GM23248 (cell line): ENCODE results near the gene ZMAT5. TPM values are rescaled to one million over a fixed set of nuclear protein-coding genes. Genes with fewer than 3 reads are reported as not detected.

Experiments used
- DNase-seq: peaks from one replicate; pipeline ENCODE4 v3.0.0-alpha.2; 2015
- H2AFZ ChIP-seq: fragments of 200-600 bp; sonication (generic); 2 replicates; pipeline ENCODE4 v1.6.1; 2016; ENCODE audit warnings: antibody characterized with exemption
- H3F3A ChIP-seq: fragments of 200-600 bp; sonication (generic); 2 replicates; pipeline ENCODE4 v1.6.1; 2016; ENCODE audit warnings: mild to moderate bottlenecking, antibody characterized with exemption, mixed run types; ENCODE audit not compliant: insufficient read depth
- H3K27ac ChIP-seq: fragments of 200-600 bp; sonication (generic); 2 replicates; pipeline ENCODE4 v1.5.1; 2016; ENCODE audit warnings: mild to moderate bottlenecking
- H3K27me3 ChIP-seq: fragments of 200-600 bp; sonication (generic); replicated peaks from 2 replicates; pipeline ENCODE4 v1.6.1; 2016; ENCODE audit warnings: mild to moderate bottlenecking; ENCODE audit not compliant: insufficient read depth
- H3K36me3 ChIP-seq: fragments of 200-600 bp; sonication (generic); 2 replicates; pipeline ENCODE4 v1.6.1; 2016; ENCODE audit warnings: low read depth, mild to moderate bottlenecking
- H3K4me1 ChIP-seq: fragments of 200-600 bp; sonication (generic); 2 replicates; pipeline ENCODE4 v1.6.1; 2016; ENCODE audit warnings: mild to moderate bottlenecking; ENCODE audit not compliant: insufficient read depth
- H3K4me2 ChIP-seq: fragments of 200-600 bp; sonication (generic); one replicate; pipeline ENCODE4 v1.6.1; 2016; ENCODE audit warnings: mild to moderate bottlenecking; ENCODE audit not compliant: unreplicated experiment
- H3K4me3 ChIP-seq: fragments of 200-600 bp; sonication (generic); 2 replicates; pipeline ENCODE4 v1.5.1; 2016; ENCODE audit warnings: mild to moderate bottlenecking
- H3K79me2 ChIP-seq: fragments of 200-600 bp; sonication (generic); 2 replicates; pipeline ENCODE4 v1.6.1; 2016; ENCODE audit warnings: mild to moderate bottlenecking; ENCODE audit not compliant: insufficient read depth
- H3K9ac ChIP-seq: fragments of 200-600 bp; sonication (generic); 2 replicates; pipeline ENCODE4 v1.6.1; 2016; ENCODE audit warnings: mild to moderate bottlenecking
- H3K9me2 ChIP-seq: fragments of 200-600 bp; sonication (generic); 2 replicates; pipeline ENCODE4 v1.6.1; 2016; ENCODE audit warnings: mixed run types, mild to moderate bottlenecking, moderate library complexity; ENCODE audit not compliant: insufficient read depth
- H3K9me3 ChIP-seq: fragments of 200-600 bp; sonication (generic); one replicate; pipeline ENCODE4 v1.6.1; 2017; ENCODE audit warnings: low read depth
- H4K20me1 ChIP-seq: fragments of 200-600 bp; sonication (generic); 2 replicates; pipeline ENCODE4 v1.6.0; 2016; ENCODE audit not compliant: insufficient read depth
- EZH2 ChIP-seq: fragments of 200-600 bp; sonication (generic); IDR thresholded peaks from 2 replicates; pipeline ENCODE4 v1.6.1; 2018; ENCODE audit warnings: antibody characterized with exemption, mild to moderate bottlenecking; ENCODE audit not compliant: insufficient read depth, poor library complexity, severe bottlenecking
- EZH2phosphoT487 ChIP-seq: fragments of 200-600 bp; sonication (generic); IDR thresholded peaks from 2 replicates; pipeline ENCODE4 v1.6.1; 2018; ENCODE audit warnings: antibody characterized with exemption, moderate library complexity, mild to moderate bottlenecking, low read depth; ENCODE audit not compliant: insufficient read depth
- WGBS, 2 experiments: methylation state at CpG; one replicate each; pipeline ENCODE4 v1.1.6; 2015 to 2017; ENCODE audit warnings: low lambda C conversion rate in 2 of 2, low coverage in 1 of 2; ENCODE audit errors: missing lambda C conversion rate in 2 of 2; 5-methylcytosine and 5-hydroxymethylcytosine counted together
- in situ Hi-C: fragments of 300-500 bp; cut with MboI; formaldehyde crosslinking; loops from 2 replicates; pipeline ENCODE4 v1.15.0; 2020
- polyA plus RNA-seq: library from polyadenylated mRNA; unstranded; fragments of >200 nt; fragmentation: Nextera tagmentation; extraction: Ambion mirVana; gene quantifications from 2 replicates; pipeline ENCODE4 v1.2.1, GENCODE V29; 2016
- total RNA-seq: library from RNA; depleted of rRNA; stranded (reverse); fragments of >200 nt; shearing (Covaris generic); gene quantifications from 2 replicates; pipeline ENCODE4 v1.2.3, GENCODE V29; 2014

ZMAT5 gene
- total and polyA plus RNA-seq, 2 experiments from 2014 or later = 11.3 to 35.8 TPM

GRCh38 chr22:29806196-29806595 lies 39.4 kb upstream of the ZMAT5 start:
- no peaks in the 10 kb centered on the region for H3K9me3 ChIP-seq
- H3K9ac ChIP-seq = no peak overlapping the region
- no peak overlapping the region for H3K4me3 ChIP-seq
- H2AFZ ChIP-seq = no peak overlapping the region
- no peaks in the 10 kb centered on the region for H3K27me3 ChIP-seq
- no peak overlapping the region for H3K27ac ChIP-seq
- in situ Hi-C loops = no loop called here
- no peak overlapping the region for H3K4me2 ChIP-seq
- H3K36me3 ChIP-seq = peaks cover 16% of the 10 kb centered on the region; the same call in 1 of the 2 replicates
- H3K79me2 ChIP-seq = no peaks in the 10 kb centered on the region
- no peaks in the 10 kb centered on the region for H3K4me1 ChIP-seq
- DNase-seq = no peak
- 94 to 100% methylated on average over 6 of the region's 6 CpGs for WGBS, 2 experiments
- H3K9me2 ChIP-seq = no peaks in the 10 kb centered on the region
- H4K20me1 ChIP-seq = no peaks in the 10 kb centered on the region
- TF ChIP-seq EZH2phosphoT487 (no peak), EZH2 (no peak)
- H3F3A ChIP-seq = no peaks in the 10 kb centered on the region

DNA sequence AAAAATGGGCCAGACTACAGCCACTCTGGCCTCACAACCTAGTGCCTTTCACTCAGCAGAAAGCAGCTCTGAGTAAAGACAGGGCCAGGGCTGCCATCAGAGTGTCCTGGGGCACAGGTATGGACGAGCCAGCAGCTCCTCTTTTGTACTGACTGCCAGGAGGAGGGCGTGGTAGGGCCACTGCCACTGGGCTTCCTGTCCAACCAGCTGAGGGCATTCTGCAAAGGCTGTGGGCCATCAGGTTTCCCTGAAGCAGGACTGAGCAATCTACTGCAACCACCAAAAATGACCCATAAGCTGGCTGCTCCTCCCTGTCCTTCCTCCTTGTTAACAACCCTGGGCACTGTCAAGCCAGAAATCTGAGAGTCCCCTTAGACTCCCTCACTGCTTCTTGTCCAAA lies 38.2 kb upstream of the ZMAT5 start:
- WGBS, 2 experiments = 100% methylated on average over 2 of the region's 2 CpGs
- H3K36me3 ChIP-seq = peaks cover 11% of the 10 kb centered on the region; the same call in 1 of the 2 replicates
- no peak overlapping the region for H3K9ac ChIP-seq
- peaks cover 1% of the 10 kb centered on the region for H3K4me1 ChIP-seq
- H3K9me3 ChIP-seq = no peaks in the 10 kb centered on the region
- no peaks in the 10 kb centered on the region for H4K20me1 ChIP-seq
- peaks cover 9% of the 10 kb centered on the region for H3F3A ChIP-seq
- H3K9me2 ChIP-seq = no peaks in the 10 kb centered on the region
- no peaks in the 10 kb centered on the region for H3K27me3 ChIP-seq
- H3K4me3 ChIP-seq = no peak overlapping the region
- DNase-seq = no peak
- no peak overlapping the region for H2AFZ ChIP-seq
- H3K27ac ChIP-seq = no peak overlapping the region
- TF ChIP-seq EZH2phosphoT487 = no peak
- no peak for TF ChIP-seq EZH2
- H3K79me2 ChIP-seq = no peaks in the 10 kb centered on the region
- in situ Hi-C loops = no loop called here
- no peak overlapping the region for H3K4me2 ChIP-seq

GRCh38 chr22:29803190-29803589 lies 36.4 kb upstream of the ZMAT5 start:
- no peaks in the 10 kb centered on the region for H3K9me2 ChIP-seq
- peaks cover 18% of the 10 kb centered on the region for H3K4me1 ChIP-seq
- no peaks in the 10 kb centered on the region for H4K20me1 ChIP-seq
- H3K4me2 ChIP-seq = no peak overlapping the region
- H3K79me2 ChIP-seq = no peaks in the 10 kb centered on the region; the same call in 1 of the 2 replicates
- no peak overlapping the region for H3K9ac ChIP-seq
- no peak overlapping the region for H2AFZ ChIP-seq
- H3K9me3 ChIP-seq = no peaks in the 10 kb centered on the region
- no peaks in the 10 kb centered on the region for H3K27me3 ChIP-seq
- 91 to 95% methylated on average over 2 of the region's 2 CpGs for WGBS, 2 experiments
- peaks cover 15% of the 10 kb centered on the region for H3F3A ChIP-seq
- DNase-seq = no peak
- peaks cover 11% of the 10 kb centered on the region; the same call in 1 of the 2 replicates for H3K36me3 ChIP-seq
- no peak overlapping the region for H3K27ac ChIP-seq
- no peak for TF ChIP-seq EZH2phosphoT487
- in situ Hi-C loops = no loop called here
- no peak overlapping the region for H3K4me3 ChIP-seq

DNA sequence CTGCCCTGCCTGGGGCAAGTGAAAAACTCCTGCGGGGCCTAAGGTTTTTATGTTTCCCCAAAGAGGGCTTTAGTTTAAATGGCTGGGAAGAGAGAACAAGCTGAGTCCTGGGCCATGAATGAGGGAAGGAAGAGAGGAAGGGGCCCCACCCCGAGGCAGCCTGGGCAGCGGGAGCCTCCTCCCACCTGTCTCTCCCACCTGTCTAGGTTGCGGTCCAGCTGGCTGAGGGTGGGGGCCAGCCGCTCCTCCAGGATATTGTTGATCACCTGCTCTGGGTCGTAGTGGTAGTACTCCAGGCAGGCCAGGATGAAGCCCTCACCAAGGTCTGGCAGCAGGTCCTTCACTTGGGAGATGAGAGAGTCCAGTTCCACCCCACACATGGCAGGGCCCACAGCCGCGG lies 35.0 kb upstream of the ZMAT5 start:
- in situ Hi-C loops = no loop called here
- no peaks in the 10 kb centered on the region for H3K27me3 ChIP-seq
- H2AFZ ChIP-seq = no peak overlapping the region
- H3K9ac ChIP-seq = no peak overlapping the region
- H3K27ac ChIP-seq = no peak overlapping the region
- H3K4me3 ChIP-seq = no peak overlapping the region
- no peaks in the 10 kb centered on the region; the same call in 1 of the 2 replicates for H3K79me2 ChIP-seq
- H3K4me2 ChIP-seq = no peak overlapping the region
- no peaks in the 10 kb centered on the region for H3K9me3 ChIP-seq
- peaks cover 19% of the 10 kb centered on the region for H3K4me1 ChIP-seq
- peaks cover 15% of the 10 kb centered on the region for H3F3A ChIP-seq
- no peaks in the 10 kb centered on the region for H4K20me1 ChIP-seq
- H3K9me2 ChIP-seq = no peaks in the 10 kb centered on the region
- 94 to 96% methylated on average over 8 of the region's 8 CpGs for WGBS, 2 experiments
- DNase-seq = no peak
- peaks cover 11% of the 10 kb centered on the region; the same call in 1 of the 2 replicates for H3K36me3 ChIP-seq
- no peak for TF ChIP-seq EZH2phosphoT487
- no peak for TF ChIP-seq EZH2

- no peak overlapping the region for H3K9ac ChIP-seq
- no peaks in the 10 kb centered on the region for H3K27me3 ChIP-seq
- H3K27ac ChIP-seq = no peak overlapping the region
- no peaks in the 10 kb centered on the region for H4K20me1 ChIP-seq
- peaks cover 15% of the 10 kb centered on the region for H3F3A ChIP-seq
- no peak overlapping the region for H2AFZ ChIP-seq
- peaks cover 19% of the 10 kb centered on the region for H3K4me1 ChIP-seq
- TF ChIP-seq EZH2phosphoT487 = no peak
- no peak for TF ChIP-seq EZH2
- H3K9me2 ChIP-seq = no peaks in the 10 kb centered on the region
- H3K4me2 ChIP-seq = no peak overlapping the region
- H3K4me3 ChIP-seq = no peak overlapping the region
- H3K79me2 ChIP-seq = no peaks in the 10 kb centered on the region; the same call in 1 of the 2 replicates
- WGBS, 2 experiments = 98 to 100% methylated on average over 5 of the region's 5 CpGs
- no peak for DNase-seq
- in situ Hi-C loops = no loop called here
- H3K9me3 ChIP-seq = no peaks in the 10 kb centered on the region
- peaks cover 6% of the 10 kb centered on the region; the same call in 1 of the 2 replicates for H3K36me3 ChIP-seq
Observed at GRCh38 chr22:29801153-29801552, 34.3 kb upstream of the ZMAT5 start.
